HG03108 (cell line): ENCODE measurements around the gene UGP2.
"Not testable (repeated sequence)": the region's sequence is repeated elsewhere in the genome, so short reads cannot be mapped to it uniquely, and the experiment has no call there.

Experiments
- ATAC-seq: cut with Tn5 transposase; IDR thresholded peaks from one replicate; pipeline ENCODE4 v1.9.1; 2021; ENCODE audit warnings: moderate library complexity; ENCODE audit not compliant: unreplicated experiment

Gene UGP2

GRCh38 chr2:63841254-63842022 is at the start of gene UGP2:
Gene UGP2, plus strand, starts transcription at chr2:63841896. Its CDS starts 290 bp downstream, at chr2:63842186.
- ATAC-seq = peak; percentile 66

GRCh38 chr2:63792530-63792929 is 49.2 kb upstream of the UGP2 start:
- ATAC-seq = no peak

- no peak for ATAC-seq
Observed at GRCh38 chr2:63796366-63796765, 45.3 kb upstream of the UGP2 start.

GRCh38 chr2:63796796-63797195 is 44.9 kb upstream of the UGP2 start:
- no peak for ATAC-seq

- ATAC-seq = no peak
Observed at GRCh38 chr2:63801455-63801854, 40.2 kb upstream of the UGP2 start.

- no peak for ATAC-seq
Observed at GRCh38 chr2:63805412-63805811, 36.3 kb upstream of the UGP2 start.

GRCh38 chr2:63808036-63808435 is 33.7 kb upstream of the UGP2 start:
- not testable (repeated sequence) for ATAC-seq

GRCh38 chr2:63808911-63809310 is 32.8 kb upstream of the UGP2 start:
- not testable (repeated sequence) for ATAC-seq

- ATAC-seq = no peak
Observed at GRCh38 chr2:63811063-63811462, 30.6 kb upstream of the UGP2 start.

- not testable (repeated sequence) for ATAC-seq
Observed at GRCh38 chr2:63811870-63812269, 29.8 kb upstream of the UGP2 start.

GRCh38 chr2:63814114-63814513 is 27.6 kb upstream of the UGP2 start:
- ATAC-seq = no peak

GRCh38 chr2:63817382-63817781 is 24.3 kb upstream of the UGP2 start:
- ATAC-seq = no peak

GRCh38 chr2:63818271-63818670 is 23.4 kb upstream of the UGP2 start:
- no peak for ATAC-seq

- ATAC-seq = no peak
Observed at GRCh38 chr2:63819256-63819655, 22.4 kb upstream of the UGP2 start.

GRCh38 chr2:63819765-63820717 is 21.7 kb upstream of the UGP2 start:
- no peak for ATAC-seq

GRCh38 chr2:63820969-63821368 is 20.7 kb upstream of the UGP2 start:
- no peak for ATAC-seq

GRCh38 chr2:63821396-63821795 is 20.3 kb upstream of the UGP2 start:
- no peak for ATAC-seq

- no peak for ATAC-seq
Observed at GRCh38 chr2:63822478-63822877, 19.2 kb upstream of the UGP2 start.

- no peak for ATAC-seq
Observed at GRCh38 chr2:63827749-63828148, 13.9 kb upstream of the UGP2 start.

- ATAC-seq = no peak
Observed at GRCh38 chr2:63831176-63831575, 10.5 kb upstream of the UGP2 start.

GRCh38 chr2:63834401-63834800 is 7.3 kb upstream of the UGP2 start:
- ATAC-seq = no peak

- no peak for ATAC-seq
Observed at GRCh38 chr2:63837036-63837594, 4.6 kb upstream of the UGP2 start.
